GM12801 (cell line): ENCODE data around the gene SGPP2.

Experiments
- TF ChIP-seq, protein P1 (sequence below): IDR thresholded peaks from one replicate; pipeline ENCODE4 v1.5.1; 2011; ENCODE audit warnings: control low read depth; ENCODE audit not compliant: insufficient read length; ENCODE audit errors: extremely low read depth

SGPP2 gene

DNA sequence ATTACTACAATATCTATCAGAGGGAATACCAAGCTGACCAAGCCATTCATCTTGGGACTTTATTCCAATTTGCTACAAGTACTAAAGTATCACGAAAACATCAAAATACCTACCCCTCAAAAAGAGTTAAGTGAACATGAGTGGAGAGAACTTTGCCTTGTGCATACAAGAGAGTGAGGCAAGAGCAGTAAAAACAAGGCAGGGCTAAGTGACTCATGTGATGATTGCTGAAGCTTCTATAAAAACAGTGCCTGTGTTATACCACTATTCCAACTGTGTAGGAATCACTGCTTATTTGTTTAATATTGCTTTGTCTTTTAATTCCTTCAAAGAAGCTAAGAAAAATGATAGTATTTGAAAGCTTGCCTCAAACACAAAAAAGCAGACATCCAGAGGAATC, 170.3 kb downstream of the SGPP2 start:
- TF ChIP-seq, protein P1, sequence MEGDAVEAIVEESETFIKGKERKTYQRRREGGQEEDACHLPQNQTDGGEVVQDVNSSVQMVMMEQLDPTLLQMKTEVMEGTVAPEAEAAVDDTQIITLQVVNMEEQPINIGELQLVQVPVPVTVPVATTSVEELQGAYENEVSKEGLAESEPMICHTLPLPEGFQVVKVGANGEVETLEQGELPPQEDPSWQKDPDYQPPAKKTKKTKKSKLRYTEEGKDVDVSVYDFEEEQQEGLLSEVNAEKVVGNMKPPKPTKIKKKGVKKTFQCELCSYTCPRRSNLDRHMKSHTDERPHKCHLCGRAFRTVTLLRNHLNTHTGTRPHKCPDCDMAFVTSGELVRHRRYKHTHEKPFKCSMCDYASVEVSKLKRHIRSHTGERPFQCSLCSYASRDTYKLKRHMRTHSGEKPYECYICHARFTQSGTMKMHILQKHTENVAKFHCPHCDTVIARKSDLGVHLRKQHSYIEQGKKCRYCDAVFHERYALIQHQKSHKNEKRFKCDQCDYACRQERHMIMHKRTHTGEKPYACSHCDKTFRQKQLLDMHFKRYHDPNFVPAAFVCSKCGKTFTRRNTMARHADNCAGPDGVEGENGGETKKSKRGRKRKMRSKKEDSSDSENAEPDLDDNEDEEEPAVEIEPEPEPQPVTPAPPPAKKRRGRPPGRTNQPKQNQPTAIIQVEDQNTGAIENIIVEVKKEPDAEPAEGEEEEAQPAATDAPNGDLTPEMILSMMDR: no peak

DNA sequence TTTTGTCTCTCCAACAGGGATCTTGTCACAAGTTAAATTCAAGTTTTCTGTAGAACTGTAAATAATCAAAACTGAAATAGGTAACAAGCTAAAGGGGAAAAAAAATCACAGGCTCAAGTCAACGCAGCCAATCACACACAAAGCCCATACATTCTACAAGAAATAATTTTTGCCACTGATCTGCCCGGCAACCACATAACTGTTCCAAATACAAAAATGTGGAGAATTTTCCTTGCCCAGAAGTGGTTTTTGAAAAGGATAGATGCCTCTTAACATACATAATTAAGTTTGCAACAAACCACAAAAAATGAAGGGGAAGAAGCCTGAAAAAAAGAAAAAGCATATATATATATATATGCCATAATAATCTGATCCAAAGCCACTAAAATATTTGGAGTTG, 171.2 kb downstream of the SGPP2 start:
- TF ChIP-seq, protein P1: no peak

DNA sequence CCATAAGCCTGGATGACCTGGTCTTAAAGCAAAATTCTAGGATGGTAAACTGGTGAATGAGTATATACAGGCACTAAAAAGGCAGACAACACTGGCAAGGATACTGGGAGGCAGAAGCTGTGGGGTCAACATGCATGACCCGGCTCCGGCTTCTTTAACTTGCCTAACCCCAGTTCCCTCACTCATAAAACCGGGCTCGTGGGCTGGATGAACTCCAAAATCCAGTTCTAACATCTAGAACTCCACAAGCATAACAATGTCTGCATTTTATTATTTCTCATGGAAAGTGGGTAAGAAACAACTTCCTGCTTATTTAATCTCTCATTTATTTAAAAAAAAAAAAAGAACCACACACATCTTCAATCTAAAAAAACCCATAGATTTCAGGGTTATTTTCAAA, 174.3 kb downstream of the SGPP2 start:
- TF ChIP-seq, protein P1: no peak

DNA sequence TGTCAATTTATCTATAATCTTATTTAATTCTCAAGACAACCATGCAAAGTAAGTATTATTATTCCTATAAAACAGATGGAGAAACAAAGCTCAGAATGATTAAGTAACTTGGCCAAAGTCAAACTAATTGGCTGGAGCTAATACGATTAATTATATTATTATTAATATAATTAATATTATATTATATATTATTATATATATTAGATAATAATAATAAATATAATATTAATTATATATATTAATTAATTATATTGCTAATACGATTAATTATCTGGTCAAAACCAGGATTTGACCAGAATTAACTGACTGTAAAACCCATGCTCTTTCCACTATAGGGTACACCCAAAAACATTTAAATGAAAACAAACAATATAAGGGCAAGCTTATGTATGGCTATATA, 179.2 kb downstream of the SGPP2 start:
- TF ChIP-seq, protein P1: no peak

DNA sequence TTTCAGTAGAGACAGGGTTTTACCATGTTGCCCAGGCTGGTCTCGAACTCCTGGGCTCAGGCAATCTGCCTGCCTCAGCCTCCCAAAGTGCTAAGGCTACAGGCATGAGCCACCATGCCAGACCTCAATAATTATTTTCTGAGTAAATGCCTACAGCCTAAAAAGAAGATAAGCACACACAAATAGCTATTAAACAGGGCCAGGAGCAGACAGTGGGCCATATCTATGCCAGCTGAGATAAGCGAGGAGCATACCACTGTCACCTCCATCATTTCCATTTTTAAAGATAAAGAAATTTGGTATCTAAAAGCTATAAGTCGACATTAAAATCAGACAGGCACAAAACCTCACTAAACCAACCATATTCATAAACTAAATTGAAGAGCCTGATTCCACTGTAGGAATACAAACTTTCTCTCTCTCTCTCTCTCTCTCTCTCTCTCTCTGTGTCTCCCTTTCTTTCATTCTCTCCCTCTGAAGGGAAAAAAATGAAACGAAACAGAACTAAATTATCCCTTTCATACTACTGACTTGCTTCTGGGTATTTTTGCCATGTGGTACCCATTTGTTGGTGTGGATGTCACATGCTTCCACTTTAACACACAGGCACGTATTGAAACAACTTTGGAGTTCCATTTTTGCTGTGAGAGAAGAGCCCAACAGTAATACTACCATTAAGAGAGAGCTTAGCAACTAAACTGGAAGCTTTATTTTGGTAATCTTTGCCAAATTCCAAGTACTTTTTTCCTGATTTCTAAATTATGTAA, 180.6 kb downstream of the SGPP2 start:
- TF ChIP-seq, protein P1: no peak

DNA sequence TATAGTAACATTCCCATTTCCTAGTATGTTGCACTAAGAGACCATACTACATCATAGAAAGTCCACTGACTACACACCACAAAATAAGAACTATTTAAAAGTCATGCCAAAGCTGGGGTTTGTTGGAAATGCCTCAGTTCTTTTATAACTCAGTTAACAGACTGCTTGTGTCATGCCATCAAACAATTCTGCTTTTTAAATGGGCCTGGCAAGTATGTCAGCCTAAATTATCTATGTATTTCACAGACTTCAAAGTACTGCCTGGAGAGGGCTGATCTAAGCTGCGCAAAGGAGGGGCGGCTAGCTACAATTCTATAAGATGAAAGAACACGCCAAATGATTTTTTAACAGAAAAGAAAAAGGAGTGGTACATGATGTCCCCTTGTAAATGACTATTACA, 182.0 kb downstream of the SGPP2 start:
- TF ChIP-seq, protein P1: no peak

DNA sequence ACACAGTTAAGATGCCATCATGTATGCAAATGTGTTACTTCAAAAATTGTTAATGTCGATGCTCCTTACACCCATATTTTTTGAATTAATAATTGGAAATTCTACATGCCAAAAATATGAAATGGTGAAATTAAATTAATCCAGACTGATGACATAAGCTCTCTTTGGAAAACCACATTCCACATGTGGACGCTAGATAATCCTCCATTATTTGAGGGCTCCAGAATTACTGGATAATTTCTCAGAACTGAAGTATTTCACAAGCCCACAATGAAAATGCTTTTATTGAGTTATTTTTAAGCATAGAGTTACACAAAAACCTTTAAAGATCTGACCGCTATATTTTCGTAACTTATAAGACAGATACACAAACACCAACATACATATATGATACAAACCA, 183.7 kb downstream of the SGPP2 start:
- TF ChIP-seq, protein P1: no peak

DNA sequence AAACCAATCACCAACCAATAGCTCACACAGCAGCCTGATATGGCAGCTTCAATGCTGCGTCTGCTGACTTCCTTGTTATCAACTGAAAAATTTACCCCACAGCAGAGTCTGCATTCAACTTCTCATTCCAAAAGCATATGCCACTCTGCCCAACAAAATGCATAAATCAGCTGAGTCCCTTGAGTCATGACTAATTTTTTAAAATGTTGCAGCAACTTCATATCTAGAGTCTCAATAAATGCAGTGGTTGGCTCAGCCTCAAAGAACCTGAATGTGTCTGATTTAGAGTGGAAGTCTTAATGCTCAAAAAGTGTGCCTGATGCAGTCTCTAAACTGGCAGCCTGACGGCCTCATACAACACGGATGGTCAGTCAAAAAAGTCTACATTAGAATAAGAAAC, 185.0 kb downstream of the SGPP2 start:
- TF ChIP-seq, protein P1: no peak
